ENCODE results near the gene RGS10.

The RGS10 gene

GRCh38 chr10:119457966-119458766 lies 84.4 kb downstream of the RGS10 start:
- Histone ChIP-seq H3K4me3 (ENCODE audit: low read length) (no peak overlapping the region), H3K4me2 (ENCODE audit: low read length) (no peak overlapping the region), H3K36me3 (replicated peaks; ENCODE audit: low read depth, low read length) (no peaks in the 10 kb centered on the region)

GRCh38 chr10:119456435-119456810 lies 86.1 kb downstream of the RGS10 start:
- no peak overlapping the region for H3K27ac ChIP-seq (ENCODE audit: low read length)
- H3K4me3 ChIP-seq (ENCODE audit: low read length) = no peak overlapping the region
- H3K4me1 ChIP-seq (ENCODE audit: low read length) = peaks cover 23% of the 10 kb centered on the region
- H3K27me3 ChIP-seq (ENCODE audit: low read depth, low read length) = no peaks in the 10 kb centered on the region
- H3K36me3 ChIP-seq (replicated peaks; ENCODE audit: low read depth, low read length) = no peaks in the 10 kb centered on the region
- no peak overlapping the region for H3K9ac ChIP-seq (ENCODE audit: low read length)
- no peaks in the 10 kb centered on the region for H3K9me3 ChIP-seq (ENCODE audit: insufficient read depth, low read length)
- H3K4me2 ChIP-seq (ENCODE audit: low read length) = peak overlapping the region; percentile 59; the same call in 1 of the 2 replicates
- H4K20me1 ChIP-seq (ENCODE audit: insufficient read depth, low read length) = no peaks in the 10 kb centered on the region
- no peaks in the 10 kb centered on the region for H3K79me2 ChIP-seq (ENCODE audit: low read length)
- H2AFZ ChIP-seq (ENCODE audit: low read depth, low read length) = no peak overlapping the region
- TF ChIP-seq EZH2phosphoT487 (IDR thresholded peaks at IDR 0.05; ENCODE audit: low read depth) (no peak), CTCF (IDR thresholded peaks at IDR 0.05; ENCODE audit: low read depth, low read length) (no peak)

More at GRCh38 chr10:119457966-119458766, 84.4 kb downstream of the RGS10 start:
- H4K20me1 ChIP-seq (ENCODE audit: insufficient read depth, low read length) = no peaks in the 10 kb centered on the region
- H3K9me3 ChIP-seq (ENCODE audit: insufficient read depth, low read length) = no peaks in the 10 kb centered on the region
- H3K27me3 ChIP-seq (ENCODE audit: low read depth, low read length) = no peaks in the 10 kb centered on the region
- H3K9ac ChIP-seq (ENCODE audit: low read length) = no peak overlapping the region
- H3K27ac ChIP-seq (ENCODE audit: low read length) = no peak overlapping the region
- no peaks in the 10 kb centered on the region for H3K79me2 ChIP-seq (ENCODE audit: low read length)
- H3K4me1 ChIP-seq (ENCODE audit: low read length) = peaks cover 35% of the 10 kb centered on the region
- TF ChIP-seq CTCF (IDR thresholded peaks at IDR 0.05; ENCODE audit: low read depth, low read length) (no peak), EZH2phosphoT487 (IDR thresholded peaks at IDR 0.05; ENCODE audit: low read depth) (no peak)
- no peak overlapping the region for H2AFZ ChIP-seq (ENCODE audit: low read depth, low read length)

GRCh38 chr10:119455609-119456434 lies 86.7 kb downstream of the RGS10 start:
- H3K36me3 ChIP-seq (replicated peaks; ENCODE audit: low read depth, low read length) = no peaks in the 10 kb centered on the region
- no peaks in the 10 kb centered on the region for H4K20me1 ChIP-seq (ENCODE audit: insufficient read depth, low read length)
- H2AFZ ChIP-seq (ENCODE audit: low read depth, low read length) = no peak overlapping the region
- peaks cover 17% of the 10 kb centered on the region for H3K4me1 ChIP-seq (ENCODE audit: low read length)
- H3K9me3 ChIP-seq (ENCODE audit: insufficient read depth, low read length) = no peaks in the 10 kb centered on the region
- no peaks in the 10 kb centered on the region for H3K79me2 ChIP-seq (ENCODE audit: low read length)
- no peak overlapping the region for H3K27ac ChIP-seq (ENCODE audit: low read length)
- no peak overlapping the region for H3K9ac ChIP-seq (ENCODE audit: low read length)
- peak overlapping the region; percentile 40 for H3K4me3 ChIP-seq (ENCODE audit: low read length)
- H3K27me3 ChIP-seq (ENCODE audit: low read depth, low read length) = no peaks in the 10 kb centered on the region
- peak overlapping the region; percentile 59 for H3K4me2 ChIP-seq (ENCODE audit: low read length)
- TF ChIP-seq EZH2phosphoT487 (IDR thresholded peaks at IDR 0.05; ENCODE audit: low read depth) (no peak), CTCF (IDR thresholded peaks at IDR 0.05; ENCODE audit: low read depth, low read length) (no peak)

DNA sequence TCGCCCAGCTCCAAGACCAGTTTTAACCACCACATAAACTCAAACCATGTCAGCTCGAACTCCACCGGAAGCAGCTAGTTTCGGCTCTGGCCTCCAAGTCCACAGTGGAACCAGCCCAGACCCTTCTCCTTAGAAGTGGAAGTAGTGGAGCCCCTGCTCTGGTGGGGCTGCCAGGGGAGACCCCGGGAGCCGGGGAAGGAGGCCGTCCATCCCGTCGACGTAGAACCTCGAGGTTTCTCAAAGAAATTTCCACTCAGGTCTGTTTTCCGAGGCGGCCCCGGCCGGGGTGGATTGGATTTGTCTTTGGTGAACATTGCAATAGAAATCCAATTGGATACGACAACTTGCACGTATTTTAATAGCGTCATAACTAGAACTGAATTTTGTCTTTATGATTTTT lies 87.5 kb downstream of the RGS10 start:
- Histone ChIP-seq H3K4me3 (ENCODE audit: low read length) (no peak overlapping the region), H3K9ac (ENCODE audit: low read length) (no peak overlapping the region), H3K27me3 (ENCODE audit: low read depth, low read length) (no peaks in the 10 kb centered on the region), H3K9me3 (ENCODE audit: insufficient read depth, low read length) (no peaks in the 10 kb centered on the region), H3K27ac (ENCODE audit: low read length) (no peak overlapping the region), H3K36me3 (replicated peaks; ENCODE audit: low read depth, low read length) (no peaks in the 10 kb centered on the region), H3K79me2 (ENCODE audit: low read length) (no peaks in the 10 kb centered on the region), H3K4me2 (ENCODE audit: low read length) (no peak overlapping the region), H2AFZ (ENCODE audit: low read depth, low read length) (no peak overlapping the region), H3K4me1 (ENCODE audit: low read length) (peaks cover 14% of the 10 kb centered on the region), H4K20me1 (ENCODE audit: insufficient read depth, low read length) (no peaks in the 10 kb centered on the region)
- TF ChIP-seq CTCF (IDR thresholded peaks at IDR 0.05; ENCODE audit: low read depth, low read length) = no peak
- TF ChIP-seq EZH2phosphoT487 (IDR thresholded peaks at IDR 0.05; ENCODE audit: low read depth) = no peak
